HEK293T (cell line): Measurements from ENCODE around the gene MARK2.

Experiments used
- ARNT ChIP-seq: fragments of 450-650 bp; IDR thresholded peaks from 2 replicates; pipeline ENCODE4 v1.6.1; 2017; ENCODE audit warnings: mild to moderate bottlenecking
- BHLHE40 ChIP-seq: fragments of 450-650 bp; IDR thresholded peaks from 2 replicates; pipeline ENCODE4 v1.6.1; 2016; ENCODE audit warnings: mild to moderate bottlenecking, moderate library complexity, borderline replicate concordance
- ELF4 ChIP-seq: fragments of 450-650 bp; IDR thresholded peaks from 2 replicates; pipeline ENCODE4 v1.6.1; 2017; ENCODE audit warnings: antibody characterized with exemption
- FOXA1 ChIP-seq: fragments of 450-650 bp; IDR thresholded peaks from 2 replicates; pipeline ENCODE4 v1.6.1; 2016; ENCODE audit warnings: mild to moderate bottlenecking
- FOXK2 ChIP-seq: fragments of 450-650 bp; IDR thresholded peaks from 2 replicates; pipeline ENCODE4 v1.6.1; 2016; ENCODE audit warnings: mild to moderate bottlenecking
- FOXM1 ChIP-seq: fragments of 450-650 bp; IDR thresholded peaks from 2 replicates; pipeline ENCODE4 v1.6.1; 2017; ENCODE audit warnings: mild to moderate bottlenecking, borderline replicate concordance
- HDGF ChIP-seq: fragments of 450-650 bp; IDR thresholded peaks from 2 replicates; pipeline ENCODE4 v1.6.1; 2017; ENCODE audit warnings: antibody characterized with exemption, borderline replicate concordance
- LEF1 ChIP-seq: fragments of 450-650 bp; IDR thresholded peaks from 2 replicates; pipeline ENCODE4 v1.6.1; 2017; ENCODE audit warnings: mild to moderate bottlenecking, borderline replicate concordance
- NFRKB ChIP-seq: fragments of 450-650 bp; IDR thresholded peaks from 2 replicates; pipeline ENCODE4 v1.6.1; 2016; ENCODE audit warnings: mild to moderate bottlenecking, moderate library complexity
- SP1 ChIP-seq: fragments of 450-650 bp; IDR thresholded peaks from 2 replicates; pipeline ENCODE4 v1.6.1; 2017
- ZNF384 ChIP-seq: fragments of 450-650 bp; IDR thresholded peaks from 2 replicates; pipeline ENCODE4 v1.6.1; 2016

GRCh38 chr11:63892228-63892627 lies 53.3 kb downstream of the MARK2 start:
- no peak for TF ChIP-seq FOXA1
- no peak for TF ChIP-seq NFRKB
- TF ChIP-seq ARNT: no peak
- TF ChIP-seq FOXM1: no peak
- no peak for TF ChIP-seq ELF4
- no peak for TF ChIP-seq SP1
- TF ChIP-seq FOXK2: no peak
- TF ChIP-seq HDGF: no peak
- TF ChIP-seq BHLHE40: no peak
- TF ChIP-seq ZNF384: no peak
- TF ChIP-seq LEF1: no peak
